Measurements from ENCODE around the gene TWIST2.

Gene TWIST2

GRCh38 chr2:238925816-238926521 is 78.1 kb downstream of the TWIST2 start:
- TF ChIP-seq TAF1 (IDR thresholded peaks at IDR 0.05; ENCODE audit: borderline replicate concordance, insufficient read depth, low read length), result no peak
- TF ChIP-seq REST (IDR thresholded peaks at IDR 0.05; ENCODE audit: insufficient read depth in 1 of 2, low read depth in 2 of 2, low read length in 2 of 2), result no peak

GRCh38 chr2:238926761-238927611 is 79.1 kb downstream of the TWIST2 start:
- TF ChIP-seq FOXP2 (optimal IDR thresholded peaks at IDR 0.05; ENCODE audit: borderline replicate concordance, extremely low read depth, extremely low read length, insufficient read depth), result no peak
- no peak for TF ChIP-seq TAF1 (IDR thresholded peaks at IDR 0.05; ENCODE audit: borderline replicate concordance, insufficient read depth, low read length)
- TF ChIP-seq REST (IDR thresholded peaks at IDR 0.05; ENCODE audit: insufficient read depth in 1 of 2, low read depth in 2 of 2, low read length in 2 of 2), result no peak

GRCh38 chr2:238927746-238928519 is 80.0 kb downstream of the TWIST2 start:
- TF ChIP-seq REST (IDR thresholded peaks at IDR 0.05; ENCODE audit: insufficient read depth in 1 of 2, low read depth in 2 of 2, low read length in 2 of 2) (no peak), POLR2AphosphoS5 (IDR thresholded peaks at IDR 0.05; ENCODE audit: low read depth, low read length) (no peak), TAF1 (IDR thresholded peaks at IDR 0.05; ENCODE audit: borderline replicate concordance, insufficient read depth, low read length) (no peak), FOXP2 (optimal IDR thresholded peaks at IDR 0.05; ENCODE audit: borderline replicate concordance, extremely low read depth, extremely low read length, insufficient read depth) (no peak), SIN3A (IDR thresholded peaks at IDR 0.05; ENCODE audit: borderline replicate concordance, insufficient read depth, low read length) (no peak)

- no peak for TF ChIP-seq FOXP2 (optimal IDR thresholded peaks at IDR 0.05; ENCODE audit: borderline replicate concordance, extremely low read depth, extremely low read length, insufficient read depth)
- no peak for TF ChIP-seq POLR2AphosphoS5 (IDR thresholded peaks at IDR 0.05; ENCODE audit: low read depth, low read length)
- TF ChIP-seq SIN3A (IDR thresholded peaks at IDR 0.05; ENCODE audit: borderline replicate concordance, insufficient read depth, low read length), result no peak
- TF ChIP-seq TAF1 (IDR thresholded peaks at IDR 0.05; ENCODE audit: borderline replicate concordance, insufficient read depth, low read length), result no peak
- TF ChIP-seq REST (IDR thresholded peaks at IDR 0.05; ENCODE audit: insufficient read depth in 1 of 2, low read depth in 2 of 2, low read length in 2 of 2), result no peak
These were observed 80.8 kb downstream of the TWIST2 start for GRCh38 chr2:238928520-238929241.
